ENCODE measurements around the gene EDN3. TPM values are rescaled to one million over a fixed set of nuclear protein-coding genes. Genes with fewer than 3 reads are reported as not detected.

Gene EDN3
- total RNA-seq, 1 donor from 2014 or later = not detected

DNA sequence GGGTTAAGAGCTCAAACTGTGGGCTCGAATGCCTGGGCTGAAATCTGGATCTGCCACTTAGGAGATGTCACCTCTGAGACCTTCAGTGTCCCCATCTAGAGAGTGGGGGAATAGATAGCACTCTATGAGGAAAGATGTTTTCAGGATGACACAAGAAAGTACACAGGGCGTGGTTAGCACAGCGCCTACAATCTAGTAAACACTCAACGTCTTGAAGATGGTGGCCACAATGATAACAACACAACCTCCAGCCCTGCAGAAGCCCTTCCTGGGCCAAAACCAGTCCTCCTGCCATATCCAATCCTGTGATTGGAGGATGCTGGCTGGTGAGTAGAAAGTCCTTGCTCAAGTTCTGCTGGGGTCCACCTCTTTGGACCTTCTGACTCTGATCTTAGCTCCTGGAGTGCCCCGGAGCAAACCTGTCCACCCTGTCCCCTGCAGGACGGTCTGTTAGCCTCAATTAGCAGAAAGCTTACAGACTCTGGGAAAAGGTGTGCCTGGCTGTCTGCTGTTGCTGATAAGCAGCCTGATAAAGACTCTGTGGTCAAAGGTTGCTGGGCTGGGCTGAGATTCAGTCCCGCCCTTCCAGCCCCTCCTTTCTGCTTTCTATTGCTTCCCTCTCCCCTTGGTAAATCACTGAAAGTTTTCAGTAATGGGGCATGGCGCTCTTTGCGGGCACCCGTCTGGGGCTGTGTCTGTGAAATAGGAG lies 8.2 kb downstream of the EDN3 start:
- no peak for DNase-seq

DNA sequence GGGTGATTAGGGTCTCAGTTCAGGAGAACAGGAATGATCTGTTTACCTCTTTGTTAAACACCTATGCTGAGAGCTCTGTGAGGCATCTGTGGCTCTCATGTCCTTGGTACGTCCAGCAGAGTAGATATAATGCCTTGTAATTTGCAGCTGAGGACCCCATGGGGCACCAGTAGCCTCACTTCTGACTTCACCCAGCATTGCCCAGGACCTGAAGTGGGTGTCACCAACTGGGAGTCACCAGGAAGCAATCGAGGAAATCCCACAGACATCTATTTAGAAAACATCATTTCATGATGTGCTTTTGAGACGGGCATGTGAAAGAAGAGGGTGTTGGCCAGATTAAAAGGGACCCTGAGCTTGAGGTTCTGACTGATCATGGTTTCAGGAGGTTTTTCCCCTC lies 8.8 kb downstream of the EDN3 start:
- DNase-seq = no peak

DNA sequence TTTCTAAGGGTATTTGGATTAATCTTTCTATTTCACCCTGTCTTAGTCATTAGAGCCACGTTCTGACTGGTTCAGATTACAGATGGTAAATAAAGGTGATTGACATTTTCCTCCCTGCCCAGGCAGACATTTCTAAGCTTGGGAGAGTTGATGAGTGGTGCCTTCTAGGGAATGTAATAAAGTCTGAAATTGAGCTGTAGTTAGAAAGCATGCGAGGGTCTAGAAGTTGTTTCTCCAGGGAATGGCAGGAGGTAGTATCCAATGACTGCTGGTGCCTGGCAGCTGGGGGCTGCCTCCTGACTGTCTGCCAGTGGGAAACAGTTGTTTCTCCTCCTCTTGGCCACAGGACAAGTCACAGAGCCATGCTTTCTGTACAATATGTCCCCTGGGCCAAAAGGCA lies 14.6 kb downstream of the EDN3 start:
- no peak for DNase-seq

DNA sequence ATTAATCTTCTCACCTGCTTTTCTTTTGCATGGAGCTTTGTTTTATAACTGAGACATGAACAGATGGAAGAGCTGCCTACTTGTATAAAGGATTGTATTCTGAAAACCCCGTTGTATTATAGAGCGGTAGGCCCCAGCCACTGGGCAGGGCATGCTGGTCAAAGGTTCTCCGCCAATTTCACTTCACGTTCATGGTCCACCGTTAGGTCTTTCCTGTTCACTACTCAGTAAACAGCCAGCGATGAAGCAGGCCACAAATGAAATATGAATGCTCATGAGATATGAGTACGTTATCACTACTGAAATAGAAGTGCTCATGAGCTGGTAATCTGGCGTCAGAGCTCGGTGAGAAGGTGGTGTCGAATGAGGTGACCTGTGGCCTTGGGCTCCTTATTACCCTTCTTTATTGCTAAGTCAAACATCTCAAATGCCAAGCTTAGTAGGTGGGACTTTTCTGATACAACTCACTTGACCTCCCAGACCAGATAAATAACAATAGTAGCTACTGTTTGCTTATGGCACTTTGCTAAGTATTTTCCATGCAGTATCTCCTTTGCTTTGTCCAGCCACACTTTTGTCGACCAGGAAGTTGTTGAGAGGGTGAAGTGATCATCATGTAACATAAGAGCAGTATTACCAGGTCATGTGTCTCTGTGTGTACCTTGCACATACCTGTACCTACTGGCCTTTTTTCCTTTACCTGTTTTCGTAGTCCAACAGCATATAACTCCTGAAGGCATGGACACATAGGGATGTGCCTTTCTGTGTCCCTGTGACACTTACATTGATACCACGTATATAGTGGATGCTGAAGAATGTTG lies 16.7 kb downstream of the EDN3 start:
- DNase-seq = no peak

DNA sequence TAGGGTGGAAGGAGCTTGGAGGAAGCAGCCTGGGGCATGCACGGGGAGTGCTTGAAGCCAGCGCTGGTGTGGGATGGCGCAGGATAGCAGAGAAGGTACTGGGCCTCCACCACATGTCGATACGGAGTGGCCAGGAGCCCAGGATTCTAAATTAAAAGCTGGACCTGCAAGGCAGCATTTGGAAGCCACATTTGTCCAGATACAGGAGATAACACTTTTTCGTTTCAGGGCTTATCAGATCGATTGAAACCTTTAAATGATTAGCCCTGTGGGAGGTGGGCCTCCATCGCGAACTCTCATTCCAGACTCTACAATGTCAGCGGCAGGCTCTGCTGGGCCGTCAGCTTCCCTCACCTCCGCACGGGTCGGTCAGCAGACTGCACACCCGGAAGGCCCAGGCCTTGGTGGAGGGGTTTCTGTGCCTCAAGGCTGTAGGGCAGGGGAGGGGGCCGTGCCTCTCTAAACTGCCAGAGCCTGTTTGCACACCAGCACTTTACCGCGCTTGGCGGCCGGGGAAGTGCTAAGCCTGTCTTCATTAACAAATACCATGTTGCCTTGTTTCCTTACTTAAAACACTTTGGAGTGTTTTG lies 17.9 kb downstream of the EDN3 start:
- DNase-seq = no peak

DNA sequence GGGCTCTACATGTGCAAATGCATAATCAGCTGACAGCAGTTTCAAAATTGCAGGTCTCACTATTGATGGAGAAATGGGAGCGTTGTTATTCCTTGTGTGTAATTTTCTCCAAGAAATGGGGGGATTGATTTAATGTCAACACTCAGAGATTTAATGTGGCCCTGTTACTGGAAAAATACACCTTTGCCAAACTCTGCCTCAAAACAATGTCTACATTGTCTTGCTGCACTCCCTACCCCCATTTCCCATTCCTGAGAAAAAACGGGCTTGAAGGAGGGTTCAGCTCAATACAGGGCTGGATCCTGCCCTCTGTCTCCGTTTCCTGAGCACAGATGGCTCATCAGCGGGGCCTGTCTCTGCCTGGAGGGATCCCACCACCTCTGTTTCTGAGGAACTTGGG lies 18.4 kb downstream of the EDN3 start:
- DNase-seq = no peak

DNA sequence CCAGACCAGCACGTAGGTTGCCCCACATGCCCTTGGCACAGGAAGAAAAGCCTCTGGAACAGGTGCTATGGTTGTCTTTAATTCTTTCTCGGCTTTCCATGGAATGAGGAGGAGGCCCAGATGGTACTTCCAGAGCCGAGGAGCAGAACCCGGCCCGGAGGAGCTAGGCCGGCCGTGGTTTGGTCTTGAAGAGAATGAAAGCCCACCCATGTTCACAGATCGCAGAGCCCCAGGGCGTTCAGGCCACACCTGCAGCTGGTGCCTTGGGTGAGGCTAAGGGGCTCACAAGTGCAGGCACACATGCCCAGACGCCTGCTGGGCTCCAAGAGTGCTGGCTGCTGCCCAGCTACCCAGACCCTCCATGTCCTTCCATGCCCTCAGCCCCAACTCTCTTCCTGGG lies 20.0 kb downstream of the EDN3 start:
- no peak for DNase-seq

DNA sequence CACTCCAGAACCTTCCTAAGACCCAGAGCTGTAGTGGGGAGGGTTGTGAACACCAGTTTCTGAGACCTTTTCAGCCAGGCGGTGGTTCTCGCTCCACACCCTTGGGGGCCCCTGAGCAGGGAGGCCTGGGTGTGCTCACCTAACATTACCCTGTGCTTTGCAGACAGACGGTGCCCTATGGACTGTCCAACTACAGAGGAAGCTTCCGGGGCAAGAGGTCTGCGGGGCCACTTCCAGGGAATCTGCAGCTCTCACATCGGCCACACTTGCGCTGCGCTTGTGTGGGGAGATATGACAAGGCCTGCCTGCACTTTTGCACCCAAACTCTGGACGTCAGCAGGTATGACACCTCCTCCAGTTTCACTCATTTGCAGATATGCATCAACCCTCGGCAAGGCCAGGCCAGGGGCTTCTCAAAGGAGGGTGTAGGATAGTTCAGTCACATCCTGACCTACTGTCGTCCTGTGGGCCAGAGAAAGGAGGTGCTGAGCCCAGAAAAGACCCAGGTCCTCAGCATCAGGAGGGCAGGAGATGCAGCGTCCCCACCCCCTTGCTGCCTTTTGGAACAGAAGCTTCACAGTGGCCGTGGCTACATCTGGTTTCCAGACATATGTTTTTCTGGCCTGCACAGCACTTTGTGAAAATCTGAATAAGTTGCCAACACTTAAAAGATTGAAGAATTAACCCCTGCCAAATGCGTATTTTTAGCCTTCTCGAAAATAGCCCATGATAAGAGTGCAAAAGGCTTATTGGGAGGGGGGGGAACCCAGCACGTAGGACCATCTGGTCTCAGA lies 20.6 kb downstream of the EDN3 start:
- DNase-seq = no peak

DNA sequence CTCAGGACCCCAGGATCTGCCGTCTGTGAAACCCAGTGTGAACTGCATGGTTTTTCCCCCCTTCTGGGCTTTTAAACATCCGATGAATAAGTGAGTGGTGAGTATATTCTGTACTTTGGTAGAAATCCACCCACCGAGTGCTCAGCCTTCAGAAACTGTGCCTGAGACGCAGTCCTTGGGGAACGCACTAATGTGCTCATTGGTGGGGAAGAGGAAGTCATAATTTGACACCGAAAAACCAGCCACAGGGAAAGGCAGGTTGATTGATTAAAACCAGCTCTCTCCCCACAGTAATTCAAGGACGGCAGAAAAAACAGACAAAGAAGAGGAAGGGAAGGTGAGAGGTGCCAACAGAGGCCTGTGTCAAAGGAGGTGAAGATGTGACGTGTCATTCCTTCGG lies 21.7 kb downstream of the EDN3 start:
- no peak for DNase-seq

DNA sequence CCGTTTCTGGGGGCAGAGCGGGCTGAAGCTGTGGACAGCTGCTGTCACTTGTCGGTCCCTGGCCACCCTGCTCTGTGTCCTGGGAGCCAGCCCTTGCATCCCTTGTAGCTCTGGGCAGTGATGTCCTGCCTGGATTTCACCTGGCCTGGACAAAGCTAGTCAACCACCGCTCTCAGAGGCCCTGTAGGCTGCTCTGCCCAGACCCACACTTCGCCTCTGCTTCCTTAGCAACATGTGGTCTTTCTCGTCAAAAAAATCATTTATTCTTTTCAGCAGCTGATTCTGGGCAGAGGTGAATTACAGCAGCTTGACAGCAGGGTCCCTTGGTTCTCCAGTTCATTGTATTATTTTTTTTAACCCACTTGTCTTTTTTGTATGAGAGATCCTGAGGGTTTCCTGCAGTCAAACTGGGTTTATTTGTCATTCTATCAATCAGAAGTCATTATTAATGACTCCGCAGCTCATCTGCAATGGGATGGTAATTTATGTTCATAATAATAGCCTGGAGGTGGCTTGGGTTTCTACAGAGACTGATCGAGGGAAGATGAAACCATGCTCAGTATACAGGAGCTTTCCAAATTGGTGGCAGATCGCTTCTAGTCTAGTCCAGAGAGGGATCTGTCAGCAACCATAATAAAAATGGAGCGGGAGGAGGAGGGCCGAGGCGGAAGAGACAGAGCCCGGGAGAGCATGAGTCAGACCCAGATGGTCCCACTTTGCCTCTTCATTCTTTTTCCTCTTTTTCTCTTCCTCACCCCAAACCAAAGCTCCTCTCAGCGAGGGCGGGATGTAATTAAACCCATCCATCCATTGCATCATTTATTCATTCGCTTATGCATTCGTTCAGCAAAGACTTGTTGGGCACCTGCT lies 22.4 kb downstream of the EDN3 start:
- no peak for DNase-seq

DNA sequence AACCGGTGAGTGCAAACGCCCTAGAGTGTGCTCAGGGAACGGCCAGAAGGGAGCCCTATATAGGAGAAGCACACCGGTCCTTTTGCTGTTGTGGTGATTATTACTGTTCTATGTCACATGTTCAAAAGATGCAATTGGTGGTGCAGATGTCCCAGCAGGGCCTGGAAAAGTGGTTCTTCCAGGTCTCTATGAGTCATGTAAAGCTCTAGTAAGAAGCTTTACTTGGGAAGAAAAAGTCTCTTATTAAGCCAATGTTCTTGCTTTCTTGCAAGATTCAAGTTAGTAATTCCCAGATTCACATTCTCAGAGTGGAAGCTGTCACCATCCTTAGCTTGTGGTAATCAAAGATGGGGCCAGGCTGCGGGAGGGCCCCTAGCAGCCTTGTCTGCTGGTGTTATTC lies 23.3 kb downstream of the EDN3 start:
- DNase-seq = no peak

DNA sequence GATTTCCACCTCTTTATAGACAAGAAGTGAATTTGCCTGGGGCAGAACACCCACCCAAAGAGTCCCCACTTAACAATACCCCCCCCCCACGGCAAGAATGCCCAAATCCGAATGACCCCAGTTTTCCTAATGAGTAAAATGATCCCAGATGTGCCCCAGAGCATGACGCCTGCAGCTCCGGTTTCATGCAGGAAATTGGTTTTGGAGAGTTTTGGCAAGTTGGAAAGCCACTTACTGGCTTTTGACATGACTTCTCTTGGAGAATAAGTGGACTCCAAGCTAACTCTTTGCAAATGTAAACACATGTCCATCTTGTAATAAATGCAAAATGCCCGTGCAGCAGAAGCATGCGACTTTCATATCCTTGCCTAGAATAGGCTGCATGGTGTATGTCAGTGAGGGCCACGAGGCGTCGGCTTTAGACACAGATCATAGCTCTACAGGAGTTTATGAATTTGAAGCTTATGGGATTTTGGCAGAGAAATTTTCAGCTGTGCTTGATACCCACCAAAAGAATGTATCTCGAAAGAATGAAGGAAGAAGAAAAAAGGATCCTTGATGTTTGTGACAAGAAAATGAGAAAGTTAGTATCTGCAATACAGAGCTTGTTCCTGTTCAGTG lies 24.2 kb downstream of the EDN3 start:
- no peak for DNase-seq

DNA sequence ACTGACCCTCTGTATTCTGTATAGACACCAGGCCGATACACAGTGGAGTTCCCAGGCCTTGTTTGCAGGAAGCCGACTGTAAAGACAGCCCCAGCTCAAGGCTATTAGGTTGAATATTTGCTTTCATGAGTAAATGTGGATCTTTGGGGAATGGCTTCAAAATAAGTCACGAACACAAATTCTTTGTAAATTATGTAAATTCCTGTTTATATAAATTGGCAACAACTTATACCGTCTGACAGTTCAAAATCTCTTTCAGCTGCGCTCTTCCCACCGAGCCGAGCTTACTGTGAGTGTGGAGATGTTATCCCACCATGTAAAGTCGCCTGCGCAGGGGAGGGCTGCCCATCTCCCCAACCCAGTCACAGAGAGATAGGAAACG lies 24.7 kb downstream of the EDN3 start:
- DNase-seq = no peak

DNA sequence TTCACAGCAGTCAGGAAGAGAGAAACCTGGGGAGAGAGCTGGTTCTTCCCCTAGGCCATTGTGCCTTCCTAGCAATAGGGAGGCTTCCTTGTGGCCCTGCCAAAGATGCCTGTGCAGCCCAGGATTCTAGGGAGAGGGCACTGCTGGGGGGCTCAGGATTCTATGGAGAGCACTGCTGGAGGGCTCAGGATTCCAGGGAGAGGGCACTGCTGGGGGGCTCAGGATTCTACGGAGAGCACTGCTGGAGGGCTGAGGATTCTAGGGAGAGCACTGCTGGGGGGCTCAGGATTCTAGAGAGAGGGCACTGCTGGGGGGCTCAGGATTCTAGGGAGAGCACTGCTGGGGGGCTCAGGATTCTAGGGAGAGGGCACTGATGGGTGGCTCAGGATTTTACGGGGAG lies 25.8 kb downstream of the EDN3 start:
- DNase-seq = no peak

DNA sequence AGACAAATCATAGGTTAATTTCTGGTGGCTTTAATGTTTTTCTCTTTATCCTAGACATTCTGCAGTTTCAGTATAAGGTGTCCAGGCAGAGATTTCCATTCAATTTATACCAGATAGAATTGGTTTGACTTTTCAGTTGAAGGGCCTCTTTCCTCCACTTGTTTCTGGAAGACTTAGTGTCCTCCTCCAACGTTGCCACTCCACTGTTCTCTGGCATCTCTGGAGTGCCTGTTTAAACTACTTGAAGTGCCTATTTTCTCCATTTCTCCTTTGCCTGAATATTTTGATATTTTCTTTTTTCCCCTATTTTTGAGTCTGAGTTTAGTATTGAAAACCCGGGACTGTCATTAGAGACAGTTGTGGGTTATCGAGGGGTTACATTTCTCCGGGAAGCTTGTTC lies 27.7 kb downstream of the EDN3 start:
- no peak for DNase-seq

DNA sequence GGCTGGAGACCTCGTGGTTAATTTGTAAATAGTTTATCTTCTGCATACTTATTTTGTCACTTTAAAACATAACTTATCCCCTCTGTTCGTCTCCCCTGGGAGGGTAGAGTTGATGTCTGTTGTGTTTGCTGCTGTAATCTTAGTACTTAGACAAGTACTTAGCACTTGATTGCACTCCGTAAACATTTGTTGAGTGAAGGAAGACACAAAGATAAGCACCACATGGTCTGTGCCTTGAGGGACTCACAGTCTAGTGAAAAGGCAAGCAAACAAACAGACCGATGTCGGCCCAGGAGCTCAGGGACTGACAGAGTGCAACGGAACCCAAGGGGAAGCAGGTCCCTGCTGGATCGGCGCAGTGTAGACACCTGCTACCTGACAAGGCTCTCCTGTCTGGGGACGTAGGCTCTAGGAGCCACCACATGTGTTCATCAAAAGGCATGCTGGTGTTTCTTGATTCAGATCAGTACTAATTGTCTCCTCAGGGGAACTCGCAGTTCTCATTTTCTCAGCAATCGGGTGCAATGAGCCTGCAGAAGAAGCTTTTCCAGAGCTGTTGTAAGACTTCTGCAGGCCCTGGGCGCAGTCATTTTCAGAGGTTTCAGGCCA lies 31.4 kb downstream of the EDN3 start:
- no peak for DNase-seq

DNA sequence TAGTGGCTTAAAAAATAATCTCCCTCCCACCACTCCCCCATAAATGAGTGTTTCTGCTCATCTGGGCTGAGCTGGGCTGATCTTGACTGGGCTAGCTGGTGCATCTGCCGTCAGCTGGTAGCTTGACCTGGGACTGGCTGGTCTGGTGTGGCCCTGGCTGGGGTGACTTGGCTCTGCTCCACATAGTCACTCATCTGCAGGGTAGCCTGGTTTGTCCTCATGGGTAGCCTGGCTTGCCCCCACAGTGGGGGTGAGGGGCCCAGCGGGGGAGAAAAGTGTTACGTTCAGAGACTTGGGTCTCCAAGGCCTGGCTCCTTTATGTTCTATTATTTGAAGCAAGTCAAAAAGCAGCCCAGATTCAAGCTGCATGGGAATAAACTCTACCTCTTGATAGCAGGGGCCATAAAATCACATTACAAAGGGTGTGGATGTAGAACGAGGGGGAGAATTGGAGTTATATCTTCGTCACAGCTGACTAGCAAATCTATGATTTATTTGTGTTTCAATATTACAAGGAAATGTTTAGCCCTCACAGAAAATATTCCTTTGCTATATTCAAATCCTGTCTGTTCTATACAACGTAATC lies 32.9 kb downstream of the EDN3 start:
- DNase-seq = no peak

DNA sequence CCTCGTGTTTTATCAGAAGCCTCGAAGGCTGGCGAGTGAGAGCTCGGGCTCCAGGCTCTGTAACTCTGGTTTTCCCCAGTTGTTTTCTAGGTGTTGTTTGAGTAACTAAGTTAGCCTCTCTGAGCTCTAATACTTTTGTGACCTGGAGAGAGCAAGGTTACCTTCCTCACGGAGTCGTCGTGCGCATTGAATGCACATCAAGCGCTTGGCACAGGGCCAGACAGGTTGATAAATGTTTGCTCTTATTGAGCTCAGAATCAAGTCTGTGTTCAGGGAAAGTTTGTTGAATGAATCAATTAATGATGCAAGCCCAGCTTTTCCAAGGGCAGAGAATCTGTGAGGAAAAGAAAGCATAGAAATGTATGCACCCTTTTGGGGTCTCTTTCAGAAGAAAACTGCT lies 33.5 kb downstream of the EDN3 start:
- DNase-seq = no peak

DNA sequence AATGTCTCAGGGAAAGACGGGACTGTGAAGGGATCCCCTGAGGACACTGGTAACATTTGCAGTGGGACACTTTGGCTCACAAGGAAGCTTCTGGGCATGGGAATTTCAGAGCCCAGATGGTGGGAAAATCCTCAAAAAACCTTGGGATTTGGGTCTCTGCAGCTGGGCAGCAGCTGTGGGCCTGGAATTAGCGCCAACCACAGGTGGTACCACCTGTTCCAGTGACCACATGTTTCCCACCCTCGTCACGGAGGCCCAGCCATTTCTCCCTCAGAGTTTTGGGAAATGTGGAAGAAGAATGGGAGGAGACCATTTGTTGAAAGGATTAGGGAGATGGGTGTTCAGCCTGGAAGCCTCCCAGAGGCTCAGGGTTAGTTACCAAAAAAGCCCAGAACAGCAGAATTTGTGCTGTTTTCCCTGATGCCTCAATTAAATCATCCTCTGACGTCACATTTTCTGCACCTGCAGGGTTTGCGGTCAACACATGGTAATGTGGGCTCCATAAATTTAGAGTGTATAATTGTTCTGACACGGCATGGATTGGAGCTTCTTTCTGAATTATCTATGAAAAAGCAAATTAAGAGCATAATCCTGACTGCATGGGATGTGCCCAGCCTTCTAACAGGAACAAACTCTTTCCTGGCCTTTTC lies 34.4 kb downstream of the EDN3 start:
- DNase-seq = no peak

DNA sequence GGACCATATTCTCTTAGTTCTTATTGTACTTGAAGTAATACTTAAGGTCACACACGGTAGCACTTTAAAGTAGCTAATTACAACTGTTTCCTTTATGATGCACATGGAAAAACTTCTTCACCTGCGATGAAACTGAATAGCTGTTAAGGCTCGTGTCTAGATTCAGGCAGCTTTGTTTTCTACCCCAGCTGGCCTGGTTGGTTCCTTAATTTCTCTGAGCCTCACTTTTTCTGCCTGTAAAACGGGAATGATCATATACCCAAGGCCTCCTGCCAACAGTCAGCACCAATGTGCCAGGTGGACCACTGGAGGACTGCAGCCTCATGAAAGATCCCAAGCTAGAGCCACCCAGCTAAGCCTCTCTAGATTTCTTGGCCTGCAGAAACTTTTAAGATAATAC lies 35.0 kb downstream of the EDN3 start:
- DNase-seq = no peak

Measured in dermis blood vessel endothelial cell (primary cell).